ENCODE results near the gene ANAPC16.
"Not testable (repeated sequence)": the region's sequence is repeated elsewhere in the genome, so short reads cannot be mapped to it uniquely, and the experiment has no call there.

The ANAPC16 gene

GRCh38 chr10:72215611-72216549 lies at the start of gene ANAPC16, which contains the start of gene ASCC1:
ANAPC16 (plus strand) TSS chr10:72216012; CDS start chr10:72223915, 7,903 bp downstream.
ASCC1 (minus strand) TSS chr10:72216276; CDS start chr10:72213298, 2,978 bp downstream.
- peak; percentile 91 to 95 for DNase-seq (ENCODE audit: low read depth in 1 of 2, low spot score in 1 of 2)

GRCh38 chr10:72167118-72167517 lies 48.7 kb upstream of the ANAPC16 start:
- DNase-seq (ENCODE audit: low read depth in 1 of 2, low spot score in 1 of 2) = no peak

- no peak for DNase-seq (ENCODE audit: low read depth in 1 of 2, low spot score in 1 of 2)
Observed at GRCh38 chr10:72170263-72170662, 45.5 kb upstream of the ANAPC16 start.

GRCh38 chr10:72170733-72171132 lies 45.1 kb upstream of the ANAPC16 start:
- no peak for DNase-seq (ENCODE audit: low read depth in 1 of 2, low spot score in 1 of 2)

- no peak for DNase-seq (ENCODE audit: low read depth in 1 of 2, low spot score in 1 of 2)
Observed at GRCh38 chr10:72171175-72171630, 44.6 kb upstream of the ANAPC16 start.

- DNase-seq (ENCODE audit: low read depth in 1 of 2, low spot score in 1 of 2) = no peak
Observed at GRCh38 chr10:72173262-72173618, 42.6 kb upstream of the ANAPC16 start.

- DNase-seq (ENCODE audit: low read depth in 1 of 2, low spot score in 1 of 2) = no peak
Observed at GRCh38 chr10:72173619-72174296, 42.1 kb upstream of the ANAPC16 start.

- no peak for DNase-seq (ENCODE audit: low read depth in 1 of 2, low spot score in 1 of 2)
Observed at GRCh38 chr10:72174297-72174662, 41.5 kb upstream of the ANAPC16 start.

- DNase-seq (ENCODE audit: low read depth in 1 of 2, low spot score in 1 of 2) = no peak
Observed at GRCh38 chr10:72175149-72175548, 40.7 kb upstream of the ANAPC16 start.

- no peak for DNase-seq (ENCODE audit: low read depth in 1 of 2, low spot score in 1 of 2)
Observed at GRCh38 chr10:72176701-72177100, 39.1 kb upstream of the ANAPC16 start.

- DNase-seq (ENCODE audit: low read depth in 1 of 2, low spot score in 1 of 2) = no peak
Observed at GRCh38 chr10:72177454-72177853, 38.4 kb upstream of the ANAPC16 start.

GRCh38 chr10:72184156-72184555 lies 31.7 kb upstream of the ANAPC16 start:
- no peak for DNase-seq (ENCODE audit: low read depth in 1 of 2, low spot score in 1 of 2)

GRCh38 chr10:72186258-72186981 lies 29.4 kb upstream of the ANAPC16 start:
- DNase-seq (ENCODE audit: low read depth in 1 of 2, low spot score in 1 of 2) = no peak

GRCh38 chr10:72186982-72187330 lies 28.9 kb upstream of the ANAPC16 start:
- DNase-seq (ENCODE audit: low read depth in 1 of 2, low spot score in 1 of 2) = no peak

GRCh38 chr10:72194949-72195348 lies 20.9 kb upstream of the ANAPC16 start:
- no peak for DNase-seq (ENCODE audit: low read depth in 1 of 2, low spot score in 1 of 2)

- no peak for DNase-seq (ENCODE audit: low read depth in 1 of 2, low spot score in 1 of 2)
Observed at GRCh38 chr10:72200883-72201282, 14.9 kb upstream of the ANAPC16 start.

- DNase-seq (ENCODE audit: low read depth in 1 of 2, low spot score in 1 of 2) = no peak
Observed at GRCh38 chr10:72201293-72201692, 14.5 kb upstream of the ANAPC16 start.

- DNase-seq (ENCODE audit: low read depth in 1 of 2, low spot score in 1 of 2) = no peak
Observed at GRCh38 chr10:72204296-72204695, 11.5 kb upstream of the ANAPC16 start.

- DNase-seq (ENCODE audit: low read depth in 1 of 2, low spot score in 1 of 2) = no peak
Observed at GRCh38 chr10:72204724-72205123, 11.1 kb upstream of the ANAPC16 start.

- DNase-seq (ENCODE audit: low read depth in 1 of 2, low spot score in 1 of 2) = no peak
Observed at GRCh38 chr10:72206511-72207229, 9.1 kb upstream of the ANAPC16 start.

GRCh38 chr10:72208526-72208925 lies 7.3 kb upstream of the ANAPC16 start:
- DNase-seq (ENCODE audit: low read depth in 1 of 2, low spot score in 1 of 2) = not testable (repeated sequence)

All from activated CD4-positive, alpha-beta T cell treated with anti-CD3 and anti-CD28 coated beads, Interleukin-2, amount 50 U/mL, for 24 hours (primary cell).